ENCODE data around the gene MUC6. TPM values are rescaled to one million over a fixed set of nuclear protein-coding genes. Genes with fewer than 3 reads are reported as not detected.

Gene MUC6
- total and polyA plus RNA-seq, 9 of the 15 experiments (the other 6 are each of a cell fraction or from before 2014, with no cell fraction given), result not detected

DNA sequence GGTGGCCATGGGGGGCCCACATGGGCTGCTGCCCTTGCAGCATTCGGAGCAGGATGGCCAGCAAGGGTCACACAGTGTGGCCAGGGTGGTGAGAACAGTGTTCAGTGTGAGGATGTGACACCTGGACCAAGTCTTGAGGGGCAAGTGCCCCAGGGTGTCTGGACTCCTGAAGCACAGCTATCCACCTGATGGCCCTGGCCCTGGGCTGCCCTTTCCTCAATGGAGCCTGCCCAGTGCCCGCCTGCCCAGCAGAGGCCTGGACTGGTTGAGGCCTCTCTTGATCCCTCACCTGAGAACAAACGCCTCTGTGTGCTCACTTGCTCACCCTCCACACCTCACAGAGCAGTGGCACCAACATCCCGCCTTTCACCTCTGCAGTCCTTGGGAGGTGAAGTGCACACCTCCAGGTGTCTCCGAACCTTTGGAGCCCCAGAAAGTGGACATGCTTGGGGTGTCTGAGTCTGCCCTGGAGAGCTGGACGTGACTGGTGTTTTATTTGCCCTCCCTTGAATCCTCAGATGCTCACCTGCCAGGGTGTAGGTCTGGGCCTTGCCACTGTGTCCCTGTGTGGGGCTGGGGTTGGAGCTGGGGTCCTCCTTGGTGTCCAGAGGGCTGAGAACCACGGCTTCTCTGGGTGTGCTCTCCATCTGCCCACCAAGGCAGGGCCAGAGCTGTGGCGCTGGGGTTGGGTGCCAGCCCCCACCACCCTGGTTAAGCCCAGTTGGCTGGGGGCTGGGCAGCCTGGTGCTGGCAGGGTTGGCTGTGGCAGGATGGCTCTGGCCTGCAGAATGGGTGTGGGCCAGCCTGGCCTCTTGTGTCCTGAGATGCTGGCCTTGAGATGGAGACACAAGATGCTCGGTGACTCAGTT lies 34.3 kb upstream of the MUC6 start:
- FAIRE-seq (no peak), ATAC-seq (no peak), DNase-seq (ENCODE audit: extremely low read depth in 1 of 4, low spot score in 3 of 4) (no peak)

More for the DNA sequence above, 34.3 kb upstream of the MUC6 start:
- intact Hi-C loops (cut with micrococcal nuclease) (no loop called here), in situ Hi-C loops (cut with MboI) (no loop called here)
- TF ChIP-seq HMG20B (CRISPR knock-in tag; IDR thresholded peaks at IDR 0.05), result no peak
- TF ChIP-seq, protein P1, sequence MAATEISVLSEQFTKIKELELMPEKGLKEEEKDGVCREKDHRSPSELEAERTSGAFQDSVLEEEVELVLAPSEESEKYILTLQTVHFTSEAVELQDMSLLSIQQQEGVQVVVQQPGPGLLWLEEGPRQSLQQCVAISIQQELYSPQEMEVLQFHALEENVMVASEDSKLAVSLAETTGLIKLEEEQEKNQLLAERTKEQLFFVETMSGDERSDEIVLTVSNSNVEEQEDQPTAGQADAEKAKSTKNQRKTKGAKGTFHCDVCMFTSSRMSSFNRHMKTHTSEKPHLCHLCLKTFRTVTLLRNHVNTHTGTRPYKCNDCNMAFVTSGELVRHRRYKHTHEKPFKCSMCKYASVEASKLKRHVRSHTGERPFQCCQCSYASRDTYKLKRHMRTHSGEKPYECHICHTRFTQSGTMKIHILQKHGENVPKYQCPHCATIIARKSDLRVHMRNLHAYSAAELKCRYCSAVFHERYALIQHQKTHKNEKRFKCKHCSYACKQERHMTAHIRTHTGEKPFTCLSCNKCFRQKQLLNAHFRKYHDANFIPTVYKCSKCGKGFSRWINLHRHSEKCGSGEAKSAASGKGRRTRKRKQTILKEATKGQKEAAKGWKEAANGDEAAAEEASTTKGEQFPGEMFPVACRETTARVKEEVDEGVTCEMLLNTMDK (IDR thresholded peaks at IDR 0.05; ENCODE audit: borderline replicate concordance, insufficient read depth, low read depth, low read length, poor library complexity, severe bottlenecking), result no peak
- no peak for TF ChIP-seq RCOR1 (IDR thresholded peaks at IDR 0.05; ENCODE audit: borderline replicate concordance in 1 of 2, low read depth in 2 of 2, low read length in 2 of 2)
- no peak for TF ChIP-seq SIN3A (IDR thresholded peaks at IDR 0.05; ENCODE audit: borderline replicate concordance in 2 of 2, control insufficient read depth in 1 of 2, low read depth in 2 of 2, low read length in 2 of 2)
- TF ChIP-seq ZKSCAN1 (IDR thresholded peaks at IDR 0.05; ENCODE audit: low read depth, low read length), result no peak
- TF ChIP-seq, protein P2, sequence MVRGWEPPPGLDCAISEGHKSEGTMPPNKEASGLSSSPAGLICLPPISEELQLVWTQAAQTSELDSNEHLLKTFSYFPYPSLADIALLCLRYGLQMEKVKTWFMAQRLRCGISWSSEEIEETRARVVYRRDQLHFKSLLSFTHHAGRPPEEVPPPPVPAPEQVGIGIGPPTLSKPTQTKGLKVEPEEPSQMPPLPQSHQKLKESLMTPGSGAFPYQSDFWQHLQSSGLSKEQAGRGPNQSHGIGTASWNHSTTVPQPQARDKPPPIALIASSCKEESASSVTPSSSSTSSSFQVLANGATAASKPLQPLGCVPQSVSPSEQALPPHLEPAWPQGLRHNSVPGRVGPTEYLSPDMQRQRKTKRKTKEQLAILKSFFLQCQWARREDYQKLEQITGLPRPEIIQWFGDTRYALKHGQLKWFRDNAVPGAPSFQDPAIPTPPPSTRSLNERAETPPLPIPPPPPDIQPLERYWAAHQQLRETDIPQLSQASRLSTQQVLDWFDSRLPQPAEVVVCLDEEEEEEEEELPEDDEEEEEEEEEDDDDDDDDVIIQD (CRISPR knock-in tag; IDR thresholded peaks at IDR 0.05), result no peak
- no peak for TF ChIP-seq GATA2 (CRISPR knock-in tag; IDR thresholded peaks at IDR 0.05)
- TF ChIP-seq PHF21A (IDR thresholded peaks at IDR 0.05; ENCODE audit: borderline replicate concordance, low read depth), result no peak
- TF ChIP-seq ZNF764 (CRISPR knock-in tag; IDR thresholded peaks at IDR 0.05; ENCODE audit: low read depth), result no peak
- TF ChIP-seq BRD9 (IDR thresholded peaks at IDR 0.05; ENCODE audit: low read depth, partially characterized antibody), result no peak
- TF ChIP-seq HNRNPLL (IDR thresholded peaks at IDR 0.05; ENCODE audit: low read depth, low read length, poor library complexity, severe bottlenecking), result no peak
- TF ChIP-seq ZNF507 (tag; conservative IDR thresholded peaks at IDR 0.05), result no peak
- TF ChIP-seq NR2C2 (CRISPR knock-in tag; IDR thresholded peaks at IDR 0.05), result no peak
- no peak for TF ChIP-seq NR2C2 (tag; IDR thresholded peaks at IDR 0.05)
- TF ChIP-seq PTTG1 (tag; IDR thresholded peaks at IDR 0.05; ENCODE audit: low read depth), result no peak
- TF ChIP-seq EP400 (IDR thresholded peaks at IDR 0.05), result no peak
- TF ChIP-seq MCM2 (IDR thresholded peaks at IDR 0.05; ENCODE audit: low read depth), result no peak
- no peaks in the 10 kb centered on the region for H3K9me3 ChIP-seq (replicated peaks; ENCODE audit: control insufficient read depth, insufficient read depth, low read depth, low read length)
- H3K4me2 ChIP-seq (ENCODE audit: insufficient read depth, low read length), result no peak overlapping the region
- no peak overlapping the region for H3K27ac ChIP-seq (ENCODE audit: extremely low read depth, low read depth, low read length)
- H3K79me2 ChIP-seq (ENCODE audit: control insufficient read depth, insufficient read depth, low read length), result no peaks in the 10 kb centered on the region
- 0% methylated on average over 9 of the region's 9 CpGs for WGBS (ENCODE audit: insufficient coverage, low coverage, missing lambda C conversion rate)
- H2AFZ ChIP-seq (ENCODE audit: low read depth, low read length), result no peak overlapping the region
- H3K4me3 ChIP-seq, result no peak overlapping the region
- POLR2A ChIA-PET, result no interaction called here
- no TSS peak for BruUV-seq (replicated peaks)
- H3K36me3 ChIP-seq (ENCODE audit: control insufficient read depth, insufficient read depth, low read length), result no peaks in the 10 kb centered on the region
- peaks cover 8% of the 10 kb centered on the region; the same call in 1 of the 2 replicates for H4K20me1 ChIP-seq (replicated peaks; ENCODE audit: control insufficient read depth, insufficient read depth, low read length)
- peaks cover 3 to 25% of the 10 kb centered on the region in 2 experiments; a peak in 4 of 5 replicates for H3K27me3 ChIP-seq (ENCODE audit: control insufficient read depth in 2 of 2, insufficient read depth in 2 of 2, low read length in 2 of 2)
- no peaks in the 10 kb centered on the region for H3K9me1 ChIP-seq (ENCODE audit: control insufficient read depth, insufficient read depth, low read length)
- H3K4me1 ChIP-seq (replicated peaks in 1 of 2; ENCODE audit: control insufficient read depth in 2 of 2, insufficient read depth in 2 of 2, low read length in 2 of 2), result peaks cover 0 to 19% of the 10 kb centered on the region in 2 experiments; a peak in 3 of 5 replicates
- CTCF ChIA-PET (ENCODE audit: low intra/inter-chr PET ratio), result no interaction called here
- peak overlapping the region in 1 of 2 experiments; percentile 35; a peak in 1 of 4 replicates for H3K9ac ChIP-seq (ENCODE audit: insufficient read depth in 1 of 2, low read depth in 2 of 2, low read length in 2 of 2)

All from K562 (cell line).